Esophagus (tissue), 2 donors: ENCODE results near the gene TECTB. TPM values are rescaled to one million over a fixed set of nuclear protein-coding genes. Genes with fewer than 3 reads are reported as not detected.

ENCODE experiments used
- H3K27ac ChIP-seq, 2 donors: one replicate each; pipeline ENCODE4 v1.5.1; 2013; ENCODE audit warnings: low read depth in 2 of 2, mild to moderate bottlenecking in 2 of 2, inconsistent platforms in 1 of 2, low read length in 1 of 2, moderate library complexity in 1 of 2
- H3K27me3 ChIP-seq, 2 donors: one replicate each; pipeline ENCODE4 v1.6.1; 2013; ENCODE audit warnings: low read length in 2 of 2, control low read depth in 1 of 2, mild to moderate bottlenecking in 1 of 2; ENCODE audit not compliant: insufficient read depth in 2 of 2, control insufficient read depth in 1 of 2
- H3K36me3 ChIP-seq, 2 donors: one replicate each; pipeline ENCODE4 v1.6.1; 2013; ENCODE audit warnings: low read length in 1 of 2; ENCODE audit not compliant: control insufficient read depth in 2 of 2, insufficient read depth in 2 of 2
- H3K4me1 ChIP-seq, 2 donors: one replicate each; pipeline ENCODE4 v1.6.1; 2013; ENCODE audit warnings: low read length in 1 of 2; ENCODE audit not compliant: control insufficient read depth in 2 of 2, insufficient read depth in 2 of 2
- H3K4me3 ChIP-seq, 2 donors: one replicate each; pipeline ENCODE4 v1.5.1; 2013; ENCODE audit warnings: low read length in 2 of 2, mild to moderate bottlenecking in 2 of 2, low read depth in 1 of 2, moderate library complexity in 1 of 2
- H3K9me3 ChIP-seq, 2 donors: one replicate each; pipeline ENCODE4 v1.6.1; 2013; ENCODE audit warnings: mild to moderate bottlenecking in 2 of 2, low read depth in 1 of 2, low read length in 1 of 2, moderate library complexity in 1 of 2; ENCODE audit not compliant: control insufficient read depth in 2 of 2, insufficient read depth in 1 of 2
- WGBS, 2 donors: extraction: QIAGEN DNeasy Blood & Tissue Kit; methylation state at CpG; one replicate each; pipeline ENCODE4 v1.1.7; 2013; 5-methylcytosine and 5-hydroxymethylcytosine counted together
- polyA plus RNA-seq, 2 donors: library from polyadenylated mRNA; stranded (reverse); fragments of 200-250 nt; gene quantifications; one replicate each; pipeline ENCODE4 v1.2.3, GENCODE V29; 2013
- donor health status: healthy with polysubstance abuse.
- donor health status: Bipolar disorder and iron deficiency.

Gene TECTB
- polyA plus RNA-seq, 2 donors = not detected

DNA sequence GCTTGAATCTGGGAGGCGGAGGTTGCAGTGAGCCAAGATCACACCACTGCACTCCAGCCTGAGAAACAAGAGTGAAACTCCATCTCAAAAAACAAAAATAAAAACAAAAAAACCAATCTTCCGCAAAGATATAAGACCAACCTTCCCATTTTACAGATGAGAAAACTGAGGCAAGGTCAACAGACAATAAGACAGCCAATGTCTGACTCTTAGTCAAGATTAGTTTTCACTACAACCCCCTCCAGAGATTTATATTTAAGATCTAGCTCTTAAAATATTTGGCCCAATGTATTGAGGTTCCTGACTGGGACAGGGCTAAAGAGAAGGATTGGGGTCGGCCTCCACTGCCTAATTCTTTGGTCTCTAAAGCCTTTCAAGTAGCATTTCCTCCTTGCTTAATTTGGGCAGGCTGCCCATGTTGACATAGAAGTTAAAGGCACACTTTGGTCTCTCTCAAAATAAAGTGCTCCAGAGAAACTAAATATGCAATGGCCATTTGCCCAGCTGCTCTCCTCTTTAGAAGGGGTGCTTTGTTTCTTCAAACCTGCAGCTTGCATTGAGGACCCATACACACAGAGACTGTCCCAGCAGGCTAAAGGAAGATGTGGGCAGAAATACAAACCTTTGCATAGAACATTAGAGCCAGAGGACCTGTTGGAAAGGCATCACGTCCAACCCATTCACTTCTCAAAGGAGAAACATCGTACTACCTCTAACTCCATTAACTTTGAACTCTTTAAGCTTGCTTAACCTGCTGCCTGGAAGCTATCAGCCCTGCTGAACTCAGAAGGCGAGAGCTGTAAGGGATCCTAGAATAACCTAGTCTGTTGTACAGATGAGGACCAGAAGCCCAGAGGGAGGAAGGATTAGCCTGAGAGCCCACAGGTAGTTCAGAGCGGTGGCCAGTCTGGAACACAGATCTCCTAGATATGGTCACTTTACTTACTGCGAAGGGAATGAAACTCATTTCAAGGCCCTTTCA is 3.9 kb downstream of the TECTB start:
- WGBS, 2 donors = 70 to 72% methylated on average over 8 of the region's 8 CpGs
- no peaks in the 10 kb centered on the region for H3K4me1 ChIP-seq
- no peak overlapping the region for H3K27ac ChIP-seq

DNA sequence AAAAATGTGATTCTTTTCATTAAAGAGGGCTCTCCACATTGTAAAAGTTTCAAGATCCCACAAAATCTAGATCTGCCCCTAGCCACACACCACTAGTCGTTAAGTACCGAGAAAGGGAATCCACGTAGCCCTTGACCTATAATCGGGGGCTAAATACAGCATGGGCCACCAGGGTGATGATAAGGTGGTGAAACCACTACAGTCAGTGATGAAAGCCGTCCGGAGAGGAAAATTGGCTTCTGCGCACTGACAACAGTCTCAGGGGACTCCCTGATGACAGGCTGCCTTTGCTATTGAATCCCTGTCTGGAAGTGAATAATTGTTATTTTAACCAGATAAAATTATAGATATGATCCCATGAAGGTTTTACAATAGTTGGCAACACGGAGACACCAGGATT is 4.6 kb downstream of the TECTB start:
- H3K36me3 ChIP-seq = no peaks in the 10 kb centered on the region
- no peaks in the 10 kb centered on the region for H3K4me1 ChIP-seq
- WGBS, 2 donors = 78 to 82% methylated on average over 8 of the region's 8 CpGs
- H3K27ac ChIP-seq = no peak overlapping the region
- no peaks in the 10 kb centered on the region for H3K9me3 ChIP-seq
- H3K4me3 ChIP-seq = no peak overlapping the region
- peaks cover 0 to 3% of the 10 kb centered on the region in 2 donors for H3K27me3 ChIP-seq

More for the DNA sequence above, 3.9 kb downstream of the TECTB start:
- Histone ChIP-seq H3K9me3 (no peaks in the 10 kb centered on the region), H3K4me3 (no peak overlapping the region), H3K27me3 (peaks cover 0 to 3% of the 10 kb centered on the region in 2 donors), H3K36me3 (no peaks in the 10 kb centered on the region)

DNA sequence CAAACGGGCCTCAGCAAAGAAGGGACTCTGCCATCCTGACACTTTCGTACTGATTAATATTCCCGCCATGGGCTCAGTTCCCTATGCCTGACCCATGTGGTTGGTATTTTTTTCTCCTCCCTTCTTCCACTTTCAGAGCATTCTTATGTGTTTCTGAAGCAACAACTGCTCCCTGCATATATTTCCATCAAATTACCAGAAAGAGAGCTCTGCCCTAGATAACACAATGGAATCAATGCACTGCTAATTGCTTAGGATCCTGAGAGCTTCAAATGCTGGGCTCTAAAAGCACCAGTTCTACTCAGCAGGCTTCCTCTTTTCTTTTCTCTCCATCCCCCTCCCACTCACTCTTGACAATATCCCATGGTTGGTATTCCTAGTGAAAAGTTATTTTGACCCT is 5.3 kb downstream of the TECTB start:
- no peaks in the 10 kb centered on the region for H3K27me3 ChIP-seq
- WGBS, 2 donors = 71 to 80% methylated on average over 3 of the region's 3 CpGs

DNA sequence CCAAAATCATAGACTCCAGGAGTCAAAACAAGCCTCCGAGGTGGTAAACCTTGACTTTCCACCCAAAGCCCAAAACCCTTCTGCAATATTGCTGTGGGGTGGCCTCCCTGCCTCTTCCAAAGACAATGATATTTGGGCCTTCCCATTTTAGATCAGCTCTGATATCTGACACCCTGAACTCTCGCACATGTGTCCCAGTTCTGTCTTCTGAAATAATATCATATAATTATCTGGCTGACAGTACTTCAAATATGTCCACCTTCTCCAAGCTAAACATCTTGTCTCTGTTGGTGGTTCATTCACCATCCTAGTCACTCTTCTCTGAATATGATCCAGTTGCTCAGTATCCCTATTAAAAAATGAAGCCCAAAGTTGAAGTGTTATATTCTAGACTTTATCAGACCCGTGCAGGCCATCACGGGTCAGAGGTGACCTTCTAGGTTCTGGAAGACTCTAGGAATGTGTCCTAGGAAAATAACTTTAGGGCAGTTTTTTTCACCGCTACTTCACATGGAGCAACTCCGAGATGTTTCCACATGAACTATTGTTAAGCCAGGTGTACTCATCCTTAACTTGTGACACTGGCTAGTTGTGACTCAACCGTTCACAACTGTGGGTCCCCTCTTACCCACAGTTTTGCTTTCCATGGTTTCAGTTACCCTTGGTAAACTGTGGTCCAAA is 6.3 kb downstream of the TECTB start:
- no peak overlapping the region for H3K4me3 ChIP-seq
- H3K9me3 ChIP-seq = no peaks in the 10 kb centered on the region
- H3K4me1 ChIP-seq = no peaks in the 10 kb centered on the region
- H3K27ac ChIP-seq = no peak overlapping the region
- H3K27me3 ChIP-seq = no peaks in the 10 kb centered on the region
- 88 to 90% methylated on average over 7 of the region's 7 CpGs for WGBS, 2 donors
- no peaks in the 10 kb centered on the region for H3K36me3 ChIP-seq

More for the DNA sequence above, 5.3 kb downstream of the TECTB start:
- no peaks in the 10 kb centered on the region for H3K4me1 ChIP-seq
- no peak overlapping the region for H3K27ac ChIP-seq
- H3K36me3 ChIP-seq = no peaks in the 10 kb centered on the region
- H3K4me3 ChIP-seq = no peak overlapping the region
- H3K9me3 ChIP-seq = no peaks in the 10 kb centered on the region

DNA sequence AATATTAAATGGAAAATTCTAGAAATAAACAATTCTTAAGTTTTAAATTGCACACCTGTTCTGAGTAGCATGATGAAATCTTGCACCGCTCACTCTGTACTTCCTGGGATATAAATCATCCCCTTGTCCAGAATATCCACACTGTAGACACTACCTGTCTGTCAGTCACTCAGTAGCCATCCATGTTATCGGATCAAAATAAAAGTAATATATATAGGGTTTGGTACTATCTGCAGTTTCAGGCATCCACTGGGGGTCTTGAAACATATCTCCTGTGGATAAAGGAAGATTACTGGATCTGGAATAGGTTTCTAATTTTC is 6.8 kb downstream of the TECTB start:
- Histone ChIP-seq H3K4me1 (no peaks in the 10 kb centered on the region), H3K4me3 (no peak overlapping the region), H3K36me3 (no peaks in the 10 kb centered on the region), H3K9me3 (no peaks in the 10 kb centered on the region), H3K27ac (no peak overlapping the region), H3K27me3 (no peaks in the 10 kb centered on the region)
- WGBS, 2 donors = 91 to 95% methylated on average over 2 of the region's 2 CpGs

DNA sequence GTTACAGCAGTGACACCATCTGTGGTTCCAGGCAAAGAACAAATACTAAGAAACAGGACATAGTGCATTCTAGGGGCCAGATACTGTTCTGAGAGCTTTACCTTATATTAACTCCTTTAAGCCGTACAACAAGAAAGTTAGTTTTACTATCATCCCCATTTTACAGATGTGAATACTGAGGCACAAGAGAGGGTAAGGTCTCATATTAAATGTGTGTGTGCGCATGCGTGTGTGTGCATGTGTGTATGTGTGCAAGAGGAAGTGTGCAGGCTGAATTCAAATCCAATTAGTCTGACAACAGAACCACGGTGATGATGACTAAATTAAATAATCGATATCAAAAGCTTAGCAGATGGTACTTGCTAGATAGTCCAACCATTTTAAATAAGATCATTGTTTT is 11.0 kb downstream of the TECTB start:
- H3K36me3 ChIP-seq = no peaks in the 10 kb centered on the region
- no peak overlapping the region for H3K4me3 ChIP-seq
- H3K27me3 ChIP-seq = no peaks in the 10 kb centered on the region
- H3K4me1 ChIP-seq = no peaks in the 10 kb centered on the region
- no peaks in the 10 kb centered on the region for H3K9me3 ChIP-seq
- H3K27ac ChIP-seq = no peak overlapping the region
- 96 to 98% methylated on average over 5 of the region's 5 CpGs for whole genome bisulfite sequencing, 2 donors

DNA sequence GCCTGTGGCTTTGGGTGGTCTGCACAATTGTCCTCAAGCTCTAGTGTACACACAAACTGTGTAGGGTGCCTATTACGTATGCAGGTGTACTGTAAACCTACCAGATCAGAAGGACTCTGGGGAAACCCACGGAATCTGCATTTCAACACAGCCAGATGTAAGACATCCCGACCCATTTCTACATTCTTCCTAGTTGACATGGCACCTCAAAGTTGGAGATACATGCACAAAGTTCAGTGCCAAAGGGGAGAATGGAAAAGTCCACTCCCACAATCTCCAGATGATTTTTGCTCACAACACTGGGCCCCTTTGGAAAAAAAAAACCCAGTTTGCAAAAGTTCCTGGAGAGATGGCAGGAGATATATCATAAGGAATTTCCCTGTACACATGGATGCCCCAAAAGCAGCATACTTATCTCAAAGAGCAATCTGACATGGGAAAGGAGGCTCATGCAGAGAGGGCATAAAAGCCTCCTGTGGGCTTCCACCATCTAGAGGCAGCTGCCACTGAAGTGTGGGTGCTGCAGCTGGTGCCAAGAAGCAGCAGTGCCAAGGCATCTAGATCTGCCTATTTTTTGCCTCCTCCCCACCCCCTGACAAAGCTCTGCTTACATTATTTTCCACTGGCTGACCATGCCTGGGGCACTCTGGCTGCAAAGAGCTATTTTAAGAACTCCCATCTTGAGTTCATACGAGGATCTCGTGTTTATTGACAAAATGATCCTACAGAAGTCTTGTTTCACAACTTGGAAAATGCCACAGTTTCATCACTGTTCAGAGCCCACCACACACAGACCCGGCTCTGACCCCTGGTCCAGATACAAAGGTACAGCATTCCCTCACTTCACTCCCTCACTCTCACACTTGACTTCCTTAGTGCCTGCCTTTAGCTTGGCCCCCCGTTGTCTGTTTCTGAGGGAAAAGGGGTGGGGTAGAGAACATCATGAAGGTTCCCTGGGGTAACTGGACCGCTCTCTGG is 12.9 kb downstream of the TECTB start:
- no peaks in the 10 kb centered on the region for H3K36me3 ChIP-seq
- H3K4me3 ChIP-seq = no peak overlapping the region
- no peak overlapping the region for H3K27ac ChIP-seq
- H3K27me3 ChIP-seq = no peaks in the 10 kb centered on the region
- WGBS, 2 donors = 55 to 56% methylated on average over 8 of the region's 8 CpGs
- H3K9me3 ChIP-seq = no peaks in the 10 kb centered on the region
- H3K4me1 ChIP-seq = no peaks in the 10 kb centered on the region

DNA sequence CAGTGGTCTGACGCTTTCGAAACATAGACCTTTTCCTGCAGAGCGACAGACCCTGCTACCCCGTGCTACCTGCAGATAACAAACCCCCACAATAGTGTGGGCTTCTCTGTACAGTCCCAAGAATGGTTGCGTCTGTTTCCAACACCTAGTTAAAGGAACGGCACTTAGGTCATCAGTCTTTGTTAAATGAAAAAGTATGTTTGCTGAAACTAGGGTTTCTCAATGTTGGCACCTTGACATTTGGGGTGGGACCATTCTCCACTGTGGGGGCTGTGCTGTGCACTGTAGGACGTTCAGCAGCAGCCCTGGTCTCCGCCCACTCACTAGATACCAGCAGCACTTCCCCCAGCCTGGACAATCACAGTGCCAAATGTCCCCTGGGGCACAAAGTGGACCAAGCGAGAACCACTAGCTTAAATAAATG is 13.7 kb downstream of the TECTB start:
- no peaks in the 10 kb centered on the region for H3K9me3 ChIP-seq
- WGBS, 2 donors = 67 to 69% methylated on average over 9 of the region's 9 CpGs
- H3K4me1 ChIP-seq = no peaks in the 10 kb centered on the region
- H3K27me3 ChIP-seq = no peaks in the 10 kb centered on the region
- no peak overlapping the region for H3K4me3 ChIP-seq
- H3K36me3 ChIP-seq = no peaks in the 10 kb centered on the region
- H3K27ac ChIP-seq = no peak overlapping the region

DNA sequence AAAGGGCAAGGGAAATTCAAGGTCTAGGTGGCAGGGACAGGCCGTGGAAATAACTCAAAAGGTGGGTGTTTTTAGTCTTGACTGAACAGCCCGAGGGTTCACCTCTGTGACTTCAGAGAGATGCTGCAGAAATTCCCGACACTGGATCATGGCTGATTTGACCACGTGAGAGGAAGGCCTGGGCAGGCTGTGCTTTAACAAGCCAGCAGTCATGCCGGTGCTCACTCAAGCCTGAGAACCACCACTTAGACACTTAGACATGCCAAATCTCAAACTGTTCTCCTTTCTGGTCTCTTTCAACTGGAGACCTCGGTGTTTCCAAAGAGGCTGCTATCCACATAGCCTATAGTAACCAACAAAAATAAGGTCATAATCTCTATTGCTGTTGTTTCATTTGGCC is 15.4 kb downstream of the TECTB start:
- no peak overlapping the region for H3K4me3 ChIP-seq
- no peaks in the 10 kb centered on the region for H3K36me3 ChIP-seq
- no peaks in the 10 kb centered on the region for H3K9me3 ChIP-seq
- no peaks in the 10 kb centered on the region for H3K4me1 ChIP-seq
- no peaks in the 10 kb centered on the region for H3K27me3 ChIP-seq
- no peak overlapping the region for H3K27ac ChIP-seq
- 76 to 82% methylated on average over 6 of the region's 6 CpGs for WGBS, 2 donors
